ENCODE data around the gene PLOD2. TPM values are rescaled to one million over a fixed set of nuclear protein-coding genes. Genes with fewer than 3 reads are reported as not detected.

The PLOD2 gene
- total and polyA plus RNA-seq, 2 donors (not counting 1 experiment from before 2014, with no cell fraction given): not detected

DNA sequence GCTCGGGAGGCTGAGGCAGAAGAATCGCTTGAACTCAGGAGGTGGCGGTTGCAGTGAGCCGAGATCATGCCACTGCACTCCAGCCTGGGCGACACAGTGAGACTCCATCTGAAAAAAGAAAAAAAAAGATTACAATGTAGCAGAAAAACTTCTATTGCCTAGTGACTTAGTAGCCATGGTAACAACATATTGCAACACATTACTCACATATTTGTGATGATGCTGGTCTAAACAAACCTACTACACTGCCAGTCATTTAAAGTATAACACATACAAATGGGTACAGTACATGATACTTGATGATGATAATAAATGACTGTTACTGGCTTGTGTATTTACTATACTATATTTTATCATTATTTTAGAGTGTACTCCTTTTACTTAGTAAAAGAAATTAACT lies 125.6 kb downstream of the PLOD2 start:
- WGBS (ENCODE audit: insufficient coverage): no CpG with 5 or more reads among the region's 5 CpGs
- H3K4me2 ChIP-seq (replicated peaks; ENCODE audit: low read depth, low read length, poor library complexity, severe bottlenecking): no peak overlapping the region
- H2AFZ ChIP-seq (ENCODE audit: insufficient read depth, low read depth, low read length, poor library complexity, severe bottlenecking): no peak overlapping the region
- DNase-seq (no peak), ATAC-seq (ENCODE audit: low read depth) (no peak)
- H3K4me1 ChIP-seq (ENCODE audit: control insufficient read depth in 2 of 2, insufficient read depth in 2 of 2, low read length in 2 of 2): no peaks in the 10 kb centered on the region
- intact Hi-C loops (cut with micrococcal nuclease): no loop called here
- no peaks in the 10 kb centered on the region for H3K27me3 ChIP-seq (replicated peaks in 1 of 4; ENCODE audit: control extremely low read depth in 1 of 4, control insufficient read depth in 3 of 4, insufficient read depth in 4 of 4, low read length in 3 of 4)
- H3K79me2 ChIP-seq (ENCODE audit: control insufficient read depth, insufficient read depth, low read length): no peaks in the 10 kb centered on the region
- Mint-ChIP-seq H3K4me3 (no peak overlapping the region), H3K27ac (no peak overlapping the region), H3K4me1 (no peaks in the 10 kb centered on the region), H3K27me3 (no peaks in the 10 kb centered on the region), H3K9me3 (ENCODE audit: insufficient read depth) (peaks cover 4% of the 10 kb centered on the region)
- H3K4me3 ChIP-seq (ENCODE audit: control extremely low read depth in 1 of 5, extremely low read depth in 1 of 5, insufficient read depth in 1 of 5, low read depth in 2 of 5, low read length in 4 of 5): no peak overlapping the region
- H3K9me3 ChIP-seq (ENCODE audit: control extremely low read depth in 1 of 3, control insufficient read depth in 2 of 3, insufficient read depth in 1 of 3, low read length in 2 of 3): no peaks in the 10 kb centered on the region
- CTCF ChIA-PET: no interaction called here
- no peak overlapping the region for H3K9ac ChIP-seq (ENCODE audit: low read length)
- no peaks in the 10 kb centered on the region for H3K36me3 ChIP-seq (replicated peaks in 1 of 2; ENCODE audit: control extremely low read depth in 1 of 2, control insufficient read depth in 1 of 2, extremely low read depth in 1 of 2, insufficient read depth in 2 of 2, low read length in 1 of 2)
- no peak overlapping the region for H3K27ac ChIP-seq (ENCODE audit: low read length in 2 of 2)
- POLR2A ChIA-PET: no interaction called here
- TF ChIP-seq, protein P1, sequence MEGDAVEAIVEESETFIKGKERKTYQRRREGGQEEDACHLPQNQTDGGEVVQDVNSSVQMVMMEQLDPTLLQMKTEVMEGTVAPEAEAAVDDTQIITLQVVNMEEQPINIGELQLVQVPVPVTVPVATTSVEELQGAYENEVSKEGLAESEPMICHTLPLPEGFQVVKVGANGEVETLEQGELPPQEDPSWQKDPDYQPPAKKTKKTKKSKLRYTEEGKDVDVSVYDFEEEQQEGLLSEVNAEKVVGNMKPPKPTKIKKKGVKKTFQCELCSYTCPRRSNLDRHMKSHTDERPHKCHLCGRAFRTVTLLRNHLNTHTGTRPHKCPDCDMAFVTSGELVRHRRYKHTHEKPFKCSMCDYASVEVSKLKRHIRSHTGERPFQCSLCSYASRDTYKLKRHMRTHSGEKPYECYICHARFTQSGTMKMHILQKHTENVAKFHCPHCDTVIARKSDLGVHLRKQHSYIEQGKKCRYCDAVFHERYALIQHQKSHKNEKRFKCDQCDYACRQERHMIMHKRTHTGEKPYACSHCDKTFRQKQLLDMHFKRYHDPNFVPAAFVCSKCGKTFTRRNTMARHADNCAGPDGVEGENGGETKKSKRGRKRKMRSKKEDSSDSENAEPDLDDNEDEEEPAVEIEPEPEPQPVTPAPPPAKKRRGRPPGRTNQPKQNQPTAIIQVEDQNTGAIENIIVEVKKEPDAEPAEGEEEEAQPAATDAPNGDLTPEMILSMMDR (IDR thresholded peaks at IDR 0.05): no peak
- TF ChIP-seq EZH2 (IDR thresholded peaks at IDR 0.05; ENCODE audit: borderline replicate concordance, insufficient read depth, low read depth, low read length, poor library complexity, severe bottlenecking): no peak
- no peaks in the 10 kb centered on the region for H4K20me1 ChIP-seq (ENCODE audit: control insufficient read depth, insufficient read depth, low read length, poor library complexity, severe bottlenecking)

DNA sequence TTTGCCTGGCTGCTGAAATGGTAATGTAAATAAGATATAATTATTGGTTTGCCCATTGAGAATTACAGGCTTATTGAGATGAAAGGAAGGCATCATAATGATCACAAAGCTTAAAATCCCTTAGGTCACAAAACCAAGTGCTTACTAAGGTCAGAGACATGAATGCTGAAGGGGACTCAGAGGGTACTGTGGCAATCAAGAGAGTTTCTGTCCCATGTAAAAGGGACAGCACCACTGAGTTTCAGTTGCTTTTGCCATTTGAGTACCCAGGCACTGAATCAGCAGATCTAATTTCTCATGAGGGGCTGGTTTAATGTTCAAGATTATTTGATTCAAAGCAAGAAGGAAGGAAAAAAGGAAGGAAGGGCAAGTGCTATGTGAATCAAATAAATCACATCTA lies 127.0 kb downstream of the PLOD2 start:
- TF ChIP-seq, protein P1 (IDR thresholded peaks at IDR 0.05): no peak
- no peak for TF ChIP-seq EZH2 (IDR thresholded peaks at IDR 0.05; ENCODE audit: borderline replicate concordance, insufficient read depth, low read depth, low read length, poor library complexity, severe bottlenecking)
- H3K79me2 ChIP-seq (ENCODE audit: control insufficient read depth, insufficient read depth, low read length): no peaks in the 10 kb centered on the region
- no peak overlapping the region for H3K4me2 ChIP-seq (replicated peaks; ENCODE audit: low read depth, low read length, poor library complexity, severe bottlenecking)
- H3K27ac ChIP-seq (ENCODE audit: low read length in 2 of 2): no peak overlapping the region
- H2AFZ ChIP-seq (ENCODE audit: insufficient read depth, low read depth, low read length, poor library complexity, severe bottlenecking): no peak overlapping the region
- no peaks in the 10 kb centered on the region for H4K20me1 ChIP-seq (ENCODE audit: control insufficient read depth, insufficient read depth, low read length, poor library complexity, severe bottlenecking)
- no peak for ATAC-seq (ENCODE audit: low read depth)
- ChIA-PET POLR2A (no interaction called here), CTCF (no interaction called here)
- no peak overlapping the region for H3K4me3 Mint-ChIP-seq
- no peaks in the 10 kb centered on the region for H3K9me3 ChIP-seq (ENCODE audit: control extremely low read depth in 1 of 3, control insufficient read depth in 2 of 3, insufficient read depth in 1 of 3, low read length in 2 of 3)
- intact Hi-C loops (cut with micrococcal nuclease): no loop called here
- no peak for DNase-seq
- H3K36me3 ChIP-seq (replicated peaks in 1 of 2; ENCODE audit: control extremely low read depth in 1 of 2, control insufficient read depth in 1 of 2, extremely low read depth in 1 of 2, insufficient read depth in 2 of 2, low read length in 1 of 2): no peaks in the 10 kb centered on the region
- no peaks in the 10 kb centered on the region for H3K27me3 ChIP-seq (replicated peaks in 1 of 4; ENCODE audit: control extremely low read depth in 1 of 4, control insufficient read depth in 3 of 4, insufficient read depth in 4 of 4, low read length in 3 of 4)
- H3K4me1 ChIP-seq (ENCODE audit: control insufficient read depth in 2 of 2, insufficient read depth in 2 of 2, low read length in 2 of 2): no peaks in the 10 kb centered on the region
- no peak overlapping the region for H3K4me3 ChIP-seq (ENCODE audit: control extremely low read depth in 1 of 5, extremely low read depth in 1 of 5, insufficient read depth in 1 of 5, low read depth in 2 of 5, low read length in 4 of 5)
- H3K27ac Mint-ChIP-seq: no peak overlapping the region
- no peaks in the 10 kb centered on the region for H3K4me1 Mint-ChIP-seq
- no peaks in the 10 kb centered on the region for H3K27me3 Mint-ChIP-seq
- H3K9ac ChIP-seq (ENCODE audit: low read length): no peak overlapping the region
- H3K9me3 Mint-ChIP-seq (ENCODE audit: insufficient read depth): peaks cover 5% of the 10 kb centered on the region
